ENCODE measurements around the gene RASA3. TPM values are rescaled to one million over a fixed set of nuclear protein-coding genes. Genes with fewer than 3 reads are reported as not detected.

The RASA3 gene
- total RNA-seq, 1 experiment from 2014 or later, result 18.6 TPM

DNA sequence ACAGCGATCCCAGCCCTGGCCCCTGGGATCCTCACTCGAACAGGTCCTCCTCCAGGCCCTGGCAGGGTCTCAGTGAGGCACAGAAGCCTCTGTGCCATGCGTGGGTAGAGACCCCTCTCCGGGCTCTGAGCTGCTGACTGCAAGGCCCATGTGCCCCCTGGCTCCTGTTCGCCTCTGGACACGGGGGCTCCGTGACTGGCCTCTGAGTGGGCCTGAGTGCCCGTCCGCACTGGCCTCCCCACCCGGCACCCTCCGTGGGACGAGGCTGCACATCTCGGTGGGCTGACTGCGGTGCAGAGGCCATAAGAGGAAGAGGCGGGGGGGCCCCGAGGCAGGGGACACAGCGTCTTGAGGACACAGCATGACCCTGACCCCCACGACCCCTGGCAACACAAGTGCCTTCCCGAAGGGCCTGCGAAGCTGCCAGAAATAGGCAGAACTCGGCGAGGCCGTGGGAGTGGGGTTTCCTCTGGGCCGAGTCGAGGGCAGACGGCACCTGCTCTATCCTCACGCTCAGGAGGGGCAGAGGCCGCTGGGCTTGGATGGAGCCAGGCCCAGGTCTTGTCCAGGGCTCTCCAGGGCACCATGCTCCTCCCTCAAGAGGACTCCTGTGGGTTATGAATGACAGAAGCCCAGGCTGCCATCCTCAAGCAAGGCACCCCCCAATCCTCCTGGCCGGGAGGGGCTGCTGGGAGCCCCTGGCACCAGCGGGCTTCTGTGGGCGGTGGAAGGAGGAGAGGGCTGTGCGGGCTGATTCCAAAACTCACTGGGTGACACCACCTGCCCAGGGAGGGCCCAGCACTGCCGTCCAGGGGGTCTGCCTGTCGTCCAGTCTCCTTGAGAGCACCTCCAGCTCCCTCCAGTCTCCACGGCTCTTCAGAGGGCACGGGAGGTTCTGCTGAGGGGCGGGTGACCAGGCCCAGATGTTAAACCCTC lies 52.6 kb downstream of the RASA3 start:
- ATAC-seq, result no peak
- POLR2A ChIA-PET, result no interaction called here
- H3K79me2 ChIP-seq (ENCODE audit: insufficient read depth, low read length), result peaks cover 29% of the 10 kb centered on the region

DNA sequence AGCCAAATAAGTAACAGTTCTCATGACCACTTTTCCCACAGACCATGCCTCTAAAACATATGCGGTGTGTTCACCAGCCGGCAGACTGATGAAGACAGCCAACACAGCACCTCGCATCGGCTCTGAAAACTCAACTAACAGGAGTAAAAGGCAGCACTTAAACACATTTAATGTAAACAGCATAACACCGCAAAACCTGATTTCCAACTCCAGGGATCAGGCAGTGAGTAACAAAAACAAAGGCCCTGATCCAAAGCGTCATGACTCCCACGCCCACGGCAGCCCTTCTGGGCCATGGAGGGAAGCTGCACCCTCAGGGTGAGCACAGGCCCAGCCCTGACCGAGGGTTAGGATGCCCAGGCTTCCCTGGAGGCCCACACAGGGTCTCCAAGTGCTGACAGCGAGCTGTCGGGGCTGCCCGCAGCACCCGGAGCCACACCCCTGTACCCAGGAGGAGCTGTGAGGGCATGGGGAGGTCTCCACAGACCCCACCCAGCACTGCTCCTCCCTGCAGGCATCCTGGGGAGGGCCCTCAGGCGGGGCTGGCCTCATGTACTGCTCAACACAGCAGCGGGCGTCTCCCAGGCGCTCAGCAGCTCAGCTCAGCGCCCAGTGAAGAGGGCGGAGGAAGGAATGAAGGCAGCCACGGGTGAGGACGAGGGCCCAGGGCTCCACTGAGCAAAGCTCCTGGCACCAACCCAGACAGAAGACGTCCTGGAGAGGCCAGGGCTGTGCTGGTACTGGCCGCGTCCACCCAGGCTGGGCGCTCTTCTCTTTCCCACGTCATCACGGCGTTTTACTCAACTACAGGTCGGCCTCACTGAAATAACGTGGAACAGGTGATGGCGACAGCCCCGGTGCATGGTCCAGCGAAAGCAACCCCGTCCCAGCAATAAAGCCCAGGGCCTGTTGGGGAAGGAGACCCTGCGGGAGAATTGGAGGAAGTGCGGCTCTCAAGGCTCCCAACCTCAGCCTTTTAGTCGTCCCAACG lies 53.7 kb downstream of the RASA3 start:
- Histone ChIP-seq H3K9me3 (ENCODE audit: control insufficient read depth in 1 of 2, insufficient read depth in 1 of 2, low read depth in 1 of 2, low read length in 2 of 2) (no peaks in the 10 kb centered on the region), H3K27ac (ENCODE audit: low read depth, low read length) (peak overlapping the region; percentile 22; the same call in 1 of the 2 replicates), H3K9ac (ENCODE audit: low read length) (no peak overlapping the region), H3K36me3 (ENCODE audit: control insufficient read depth in 1 of 2, insufficient read depth in 2 of 2, low read length in 2 of 2) (no peaks in the 10 kb centered on the region), H3K9me2 (ENCODE audit: insufficient read depth) (no peaks in the 10 kb centered on the region), H3K4me3 (replicated peaks in 1 of 2; ENCODE audit: low read depth in 1 of 2, low read length in 2 of 2) (no peak overlapping the region), H4K20me1 (ENCODE audit: insufficient read depth) (no peaks in the 10 kb centered on the region), H3K4me1 (ENCODE audit: control insufficient read depth in 1 of 2, insufficient read depth in 2 of 2, low read length in 2 of 2) (peaks cover 13 to 18% of the 10 kb centered on the region in 2 experiments; a peak in 3 of 4 replicates), H3K4me2 (ENCODE audit: low read length) (peak overlapping the region; percentile 39), H3K79me2 (ENCODE audit: insufficient read depth, low read length) (peaks cover 39% of the 10 kb centered on the region), H3K27me3 (ENCODE audit: insufficient read depth, low read length) (no peaks in the 10 kb centered on the region), H2AFZ (ENCODE audit: low read depth, low read length, poor library complexity, severe bottlenecking) (no peak overlapping the region)
- POLR2A ChIA-PET, result no interaction called here
- no TSS peak for BruUV-seq (replicated peaks)
- peak; percentile 33; the same call in 1 of the 2 replicates for TF ChIP-seq EGR1 (IDR thresholded peaks at IDR 0.05; ENCODE audit: low read depth)
- TF ChIP-seq SIN3A (IDR thresholded peaks at IDR 0.05; ENCODE audit: low read depth), result no peak
- peak; percentile 28 for TF ChIP-seq SP1 (IDR thresholded peaks at IDR 0.05; ENCODE audit: low read depth)
- TF ChIP-seq CBX3 (IDR thresholded peaks at IDR 0.05; ENCODE audit: low read depth), result no peak
- peak; percentile 64 for ATAC-seq
- CTCF ChIA-PET, result no interaction called here
- DNase-seq (ENCODE audit: low read depth, low spot score), result no peak
- intact Hi-C loops (cut with micrococcal nuclease), result no loop called here
- RAD21 ChIA-PET (ENCODE audit: low non-redundant PET in 1 of 2, low total read pairs in 2 of 2, uncharacterized antibody in 2 of 2, unreplicated experiment in 2 of 2), result no interaction called here

More for the DNA sequence above, 52.6 kb downstream of the RASA3 start:
- no peak overlapping the region for H3K4me3 ChIP-seq (replicated peaks in 1 of 2; ENCODE audit: low read depth in 1 of 2, low read length in 2 of 2)
- TF ChIP-seq TCF7L2 (IDR thresholded peaks at IDR 0.05; ENCODE audit: borderline replicate concordance, extremely low read depth, insufficient read depth, insufficient read length), result no peak
- no peak for TF ChIP-seq EZH2phosphoT487 (IDR thresholded peaks at IDR 0.05; ENCODE audit: borderline replicate concordance)
- no peak overlapping the region for H3K27ac ChIP-seq (ENCODE audit: low read depth, low read length)
- H3K4me2 ChIP-seq (ENCODE audit: low read length), result peak overlapping the region; percentile 39; the same call in 1 of the 2 replicates
- no peaks in the 10 kb centered on the region for H3K36me3 ChIP-seq (ENCODE audit: control insufficient read depth in 1 of 2, insufficient read depth in 2 of 2, low read length in 2 of 2)
- no peaks in the 10 kb centered on the region for H4K20me1 ChIP-seq (ENCODE audit: insufficient read depth)
- ChIA-PET CTCF (no interaction called here), RAD21 (ENCODE audit: low non-redundant PET in 1 of 2, low total read pairs in 2 of 2, uncharacterized antibody in 2 of 2, unreplicated experiment in 2 of 2) (no interaction called here)
- H3K9ac ChIP-seq (ENCODE audit: low read length), result no peak overlapping the region
- DNase-seq (ENCODE audit: low read depth, low spot score), result no peak
- peaks cover 13 to 18% of the 10 kb centered on the region in 2 experiments; a peak in 3 of 4 replicates for H3K4me1 ChIP-seq (ENCODE audit: control insufficient read depth in 1 of 2, insufficient read depth in 2 of 2, low read length in 2 of 2)
- no peaks in the 10 kb centered on the region for H3K27me3 ChIP-seq (ENCODE audit: insufficient read depth, low read length)
- H3K9me2 ChIP-seq (ENCODE audit: insufficient read depth), result no peaks in the 10 kb centered on the region
- no TSS peak for BruUV-seq (replicated peaks)
- H2AFZ ChIP-seq (ENCODE audit: low read depth, low read length, poor library complexity, severe bottlenecking), result no peak overlapping the region
- intact Hi-C loops (cut with micrococcal nuclease), result no loop called here
- no peaks in the 10 kb centered on the region for H3K9me3 ChIP-seq (ENCODE audit: control insufficient read depth in 1 of 2, insufficient read depth in 1 of 2, low read depth in 1 of 2, low read length in 2 of 2)

All from HCT116 (cell line).